HUDEP-2 (cell line): ENCODE measurements around the gene NUP133.
A peak's percentile ranks its signal among the peaks of the same experiment; 100 is the strongest.
"Not testable (repeated sequence)": the region's sequence is repeated elsewhere in the genome, so short reads cannot be mapped to it uniquely, and the experiment has no call there.

Experiments used
- DNase-seq, 76 experiments: peaks; one replicate each; lab custom pipeline; 2025; ENCODE audit not compliant: unreplicated experiment in 76 of 76; lab: John Stamatoyannopoulos, UW

The NUP133 gene

GRCh38 chr1:229511201-229511600 is 3.1 kb upstream of the NUP133 start:
- DNase-seq, result not testable (repeated sequence)

DNA sequence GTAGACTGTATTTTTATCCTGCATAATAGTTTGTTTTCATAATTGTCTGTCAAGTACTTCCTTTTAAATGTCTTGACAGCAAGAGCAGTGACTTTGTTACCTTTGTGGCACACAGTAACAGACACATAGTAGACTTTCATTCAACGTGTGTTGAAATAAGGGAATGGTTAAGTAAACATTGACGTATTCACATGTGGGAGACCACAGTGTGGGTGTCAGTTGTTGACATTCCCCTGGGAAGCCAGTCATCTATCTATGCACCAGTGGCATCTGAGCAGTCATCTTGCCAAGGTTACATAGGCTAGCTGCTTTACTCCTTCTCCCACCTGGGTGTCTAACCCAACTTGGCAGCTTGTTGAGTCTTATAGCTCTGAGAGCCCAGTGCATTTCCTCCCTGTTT is 1.4 kb upstream of the NUP133 start:
- DNase-seq, result no peak

- DNase-seq, result peak in 3 of 76 experiments; percentile 3 to 13 (median 5)
Observed at GRCh38 chr1:229508823-229509337, 739 bp upstream of the NUP133 start.

DNA sequence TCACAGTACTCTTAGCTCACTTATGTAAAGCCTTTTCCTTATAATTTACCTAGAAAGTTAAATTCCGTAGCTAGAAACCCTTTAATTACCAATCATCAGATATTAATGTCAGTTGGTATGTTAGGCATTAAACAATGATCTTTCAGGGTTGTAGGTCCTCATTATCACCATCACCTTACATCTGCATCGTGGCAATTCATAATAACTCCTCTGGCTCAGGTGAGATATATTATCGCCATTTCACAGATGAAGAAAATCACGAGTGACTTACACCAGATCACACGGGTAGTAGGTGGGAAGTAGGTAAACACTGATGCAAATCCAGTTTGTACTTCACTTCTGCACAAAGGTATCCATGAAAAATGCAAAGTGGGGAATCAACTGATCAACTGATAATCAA is 639 bp downstream of the NUP133 start:
- DNase-seq, result no peak

GRCh38 chr1:229506633-229507032 is 1.5 kb downstream of the NUP133 start:
- no peak for DNase-seq

GRCh38 chr1:229495782-229496181 is 12.4 kb downstream of the NUP133 start:
- DNase-seq, result no peak

DNA sequence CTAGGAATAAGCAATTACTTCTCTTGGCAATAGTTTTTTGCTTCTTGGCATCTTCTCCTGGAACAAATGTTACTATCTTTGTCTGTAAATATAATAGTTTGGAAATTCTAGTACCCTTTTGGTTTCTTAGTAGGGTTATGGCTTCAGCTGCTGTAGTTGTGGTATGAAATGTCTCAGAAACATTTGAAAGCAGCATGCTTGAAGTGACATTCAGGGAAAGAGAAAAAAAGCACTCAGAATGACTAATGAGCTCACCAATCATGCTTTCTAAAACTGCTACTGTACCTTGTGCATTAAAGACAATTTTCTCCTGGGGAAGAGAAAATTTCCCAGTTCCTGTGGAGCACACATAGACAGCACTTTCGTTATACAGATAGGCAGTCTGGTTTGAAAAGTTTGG is 21.0 kb downstream of the NUP133 start:
- DNase-seq, result no peak

GRCh38 chr1:229485318-229485717 is 22.8 kb downstream of the NUP133 start:
- DNase-seq, result no peak

GRCh38 chr1:229482511-229482910 is 25.6 kb downstream of the NUP133 start:
- no peak for DNase-seq

DNA sequence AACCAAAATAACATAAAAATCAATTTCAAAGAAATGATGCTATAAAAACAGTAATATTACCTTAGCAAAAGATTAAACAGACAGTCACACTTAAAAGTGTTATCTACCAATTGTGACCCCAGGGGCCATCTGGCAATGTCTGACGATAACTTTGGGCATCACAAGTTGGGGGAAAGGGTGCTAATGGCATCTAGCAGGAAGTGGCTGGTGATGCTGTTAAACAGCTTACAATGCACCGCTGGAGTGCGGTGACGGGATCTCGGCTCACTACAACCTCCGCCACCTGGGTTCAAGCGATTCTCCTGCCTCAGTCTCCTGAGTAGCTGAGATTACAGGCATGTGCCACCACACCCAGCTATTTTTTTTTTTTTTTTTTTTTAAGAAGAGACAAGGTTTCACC is 27.6 kb downstream of the NUP133 start:
- DNase-seq, result no peak

DNA sequence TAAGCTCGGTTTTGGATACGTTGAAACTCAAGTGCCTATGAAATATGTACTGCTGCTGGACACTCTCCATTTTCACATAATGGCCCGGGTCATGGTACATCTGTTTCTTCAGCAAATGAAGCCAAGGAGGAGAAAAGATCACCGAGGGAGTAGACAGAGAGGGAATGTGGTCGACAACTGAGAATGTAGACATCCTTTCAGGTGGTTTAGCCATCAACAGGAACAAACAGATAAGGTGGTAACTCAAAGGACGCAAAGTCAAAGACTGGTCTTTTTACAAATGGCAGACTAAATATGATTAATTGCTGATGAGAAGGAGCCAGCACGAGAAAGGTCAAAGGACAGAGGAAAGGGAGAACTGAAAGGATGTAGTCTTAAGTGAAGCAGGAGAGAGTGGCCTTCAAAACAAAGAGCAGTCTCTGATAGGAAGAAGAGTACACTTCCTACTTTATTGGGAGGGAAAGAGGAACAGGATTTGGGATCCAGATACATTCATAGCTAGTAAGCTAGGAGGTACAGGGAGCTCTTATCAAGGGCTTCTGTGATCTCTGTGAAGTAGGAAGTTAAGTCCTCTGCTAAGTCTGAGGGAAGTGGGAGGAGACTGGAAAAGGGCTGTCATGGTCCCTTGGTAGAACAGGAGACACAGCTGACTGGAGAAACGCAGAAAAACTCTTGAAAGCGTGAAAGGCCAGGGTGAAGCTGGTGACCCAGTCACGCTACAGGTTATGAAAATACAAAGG is 28.3 kb downstream of the NUP133 start:
- DNase-seq, result no peak

DNA sequence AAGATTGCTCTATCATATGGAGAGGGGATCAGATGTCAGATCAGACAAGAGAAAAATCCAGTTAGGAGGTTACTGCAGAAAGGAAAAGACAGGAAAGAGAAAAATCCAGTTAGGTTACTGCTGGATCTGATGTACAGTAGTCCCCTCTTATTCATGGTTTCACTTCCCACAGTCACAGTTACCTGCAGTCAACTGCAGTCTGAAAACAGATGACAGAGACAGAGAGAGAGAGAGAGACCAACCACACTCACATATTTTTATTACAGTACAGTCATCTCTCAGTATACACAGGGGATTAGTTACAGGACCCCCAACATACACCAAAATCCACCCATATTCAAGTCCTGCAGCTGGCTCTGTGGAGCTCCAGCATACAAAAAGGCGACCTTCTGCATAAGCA is 29.3 kb downstream of the NUP133 start:
- no peak for DNase-seq

GRCh38 chr1:229475859-229476258 is 32.3 kb downstream of the NUP133 start:
- DNase-seq, result not testable (repeated sequence)

GRCh38 chr1:229474509-229474908 is 33.6 kb downstream of the NUP133 start:
- DNase-seq, result no peak

DNA sequence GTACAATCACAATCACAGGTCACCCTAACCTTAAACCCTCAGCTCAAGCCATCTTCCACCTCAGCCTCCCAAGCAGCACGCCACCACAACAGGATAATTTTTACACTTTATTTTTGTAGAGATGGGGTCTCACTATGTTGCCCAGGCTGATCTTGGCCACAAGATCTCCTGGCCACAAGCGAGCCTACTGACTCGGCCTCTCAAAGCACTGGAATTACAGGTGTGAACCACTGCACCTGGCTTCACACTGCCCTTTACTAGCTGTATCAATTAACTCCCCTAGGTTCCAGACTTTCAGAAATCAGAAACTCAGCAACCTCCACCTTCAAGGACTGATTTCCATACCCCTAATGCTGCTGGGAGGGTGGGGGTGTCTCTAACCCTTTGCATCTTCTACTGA is 37.0 kb downstream of the NUP133 start:
- no peak for DNase-seq

DNA sequence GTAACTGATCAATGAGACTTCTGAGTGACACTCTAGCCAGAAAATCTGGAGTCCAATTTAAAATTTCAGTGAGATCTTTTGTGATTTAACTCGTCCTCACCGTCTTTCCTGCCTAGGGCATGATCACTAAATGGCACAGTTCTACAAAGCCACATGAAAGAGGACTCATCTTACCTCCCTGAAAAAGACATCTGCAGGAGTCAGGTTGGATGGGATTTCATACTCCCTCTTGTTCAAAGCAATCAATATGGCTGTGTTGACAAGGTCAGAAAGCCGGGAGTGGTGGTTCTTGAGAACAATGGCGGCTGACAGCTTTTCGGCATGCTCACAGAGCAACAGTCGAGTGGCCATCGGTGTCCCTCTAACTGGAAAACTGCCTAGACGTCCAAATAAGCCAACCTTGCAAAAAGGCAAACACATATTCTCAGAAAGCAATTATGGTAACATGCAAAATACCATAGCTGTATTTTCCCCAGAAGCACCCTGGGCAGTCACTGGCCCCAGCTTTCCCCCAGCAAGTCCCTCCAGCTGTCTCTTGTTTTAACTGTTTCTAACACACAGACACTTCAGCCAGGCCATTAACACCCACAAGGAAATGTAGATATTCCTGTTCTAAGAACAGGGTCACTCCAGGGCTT is 37.6 kb downstream of the NUP133 start:
- no peak for DNase-seq

DNA sequence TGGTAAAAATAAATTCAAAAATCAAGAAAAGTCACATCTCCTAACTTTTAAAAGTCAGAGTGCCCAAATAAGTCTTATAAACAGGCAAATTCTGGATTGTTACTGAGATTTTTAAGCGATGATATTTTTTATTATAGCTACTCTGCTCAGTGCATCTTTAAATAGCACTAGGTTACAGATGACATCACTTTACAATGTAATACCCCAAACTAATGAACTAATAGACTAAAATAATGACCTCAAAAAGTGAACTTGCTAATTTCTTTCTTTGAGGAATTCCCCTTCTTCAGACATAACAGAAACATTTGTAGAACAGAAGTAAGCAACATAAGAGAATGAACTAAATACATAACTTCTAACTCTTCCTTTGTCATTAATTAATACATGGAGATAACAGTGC is 41.3 kb downstream of the NUP133 start:
- DNase-seq, result no peak

- no peak for DNase-seq
Observed at GRCh38 chr1:229464672-229465071, 43.5 kb downstream of the NUP133 start.

DNA sequence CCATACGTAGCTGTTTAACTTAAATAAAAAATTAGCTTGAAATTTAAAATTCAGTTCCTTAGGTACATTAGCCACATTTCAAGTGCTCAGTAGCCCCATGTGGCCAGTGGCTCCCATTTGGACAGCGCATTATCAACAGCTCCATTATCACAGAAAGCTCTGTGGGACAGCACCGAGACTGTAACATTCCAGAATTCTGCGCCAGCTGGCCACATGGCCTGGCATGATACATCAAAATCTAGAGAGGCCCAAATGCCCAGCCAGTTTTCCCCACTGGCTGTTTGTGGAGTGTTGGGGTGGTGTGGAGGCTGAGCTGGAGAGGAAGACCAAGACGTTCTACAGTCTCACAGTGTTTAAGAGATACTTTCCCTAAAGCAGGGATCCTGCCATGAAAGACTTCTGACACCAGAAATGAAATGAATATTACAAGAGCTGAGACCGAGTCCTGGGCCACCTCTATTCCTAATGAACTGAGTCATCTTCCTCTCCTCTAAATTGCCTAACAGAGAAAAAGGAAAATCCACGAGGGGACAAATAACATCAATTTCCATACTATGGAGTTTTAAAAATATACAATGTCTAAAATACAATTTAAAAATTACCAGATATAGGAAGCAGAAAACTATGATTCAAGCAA is 47.0 kb downstream of the NUP133 start:
- DNase-seq, result no peak

GRCh38 chr1:229459815-229460214 is 48.3 kb downstream of the NUP133 start:
- no peak for DNase-seq

DNA sequence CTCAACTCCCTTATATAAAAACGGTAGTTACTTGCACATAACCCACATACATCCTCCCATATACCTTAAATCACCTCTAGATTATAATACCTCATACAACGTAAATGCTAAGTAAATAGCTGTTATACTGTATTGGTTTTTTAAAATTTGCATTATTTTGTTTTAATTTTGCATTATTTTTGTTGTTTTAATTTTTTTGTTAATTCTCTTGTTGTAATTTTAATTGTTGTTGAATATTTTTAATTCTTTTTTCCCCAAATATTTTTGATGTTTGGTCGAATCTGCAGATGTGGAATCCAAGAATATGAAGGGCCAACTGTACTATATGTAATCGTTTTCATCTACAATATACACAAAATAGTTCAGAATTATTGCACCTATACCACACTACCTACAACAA is 50.7 kb downstream of the NUP133 start:
- no peak for DNase-seq

GRCh38 chr1:229456016-229456415 is 52.1 kb downstream of the NUP133 start:
- no peak for DNase-seq
